Measurements from ENCODE around the gene FGL2.
"Not testable (repeated sequence)": the region's sequence is repeated elsewhere in the genome, so short reads cannot be mapped to it uniquely, and the experiment has no call there.

FGL2 gene

GRCh38 chr7:77157446-77157845 lies 42.2 kb downstream of the FGL2 start:
- Histone ChIP-seq H3K36me3 (replicated peaks) (no peaks in the 10 kb centered on the region), H3K27ac (no peak overlapping the region), H3K4me3 (ENCODE audit: low read depth, low read length) (no peak overlapping the region), H3K27me3 (replicated peaks) (no peaks in the 10 kb centered on the region)
- TF ChIP-seq, protein P1, sequence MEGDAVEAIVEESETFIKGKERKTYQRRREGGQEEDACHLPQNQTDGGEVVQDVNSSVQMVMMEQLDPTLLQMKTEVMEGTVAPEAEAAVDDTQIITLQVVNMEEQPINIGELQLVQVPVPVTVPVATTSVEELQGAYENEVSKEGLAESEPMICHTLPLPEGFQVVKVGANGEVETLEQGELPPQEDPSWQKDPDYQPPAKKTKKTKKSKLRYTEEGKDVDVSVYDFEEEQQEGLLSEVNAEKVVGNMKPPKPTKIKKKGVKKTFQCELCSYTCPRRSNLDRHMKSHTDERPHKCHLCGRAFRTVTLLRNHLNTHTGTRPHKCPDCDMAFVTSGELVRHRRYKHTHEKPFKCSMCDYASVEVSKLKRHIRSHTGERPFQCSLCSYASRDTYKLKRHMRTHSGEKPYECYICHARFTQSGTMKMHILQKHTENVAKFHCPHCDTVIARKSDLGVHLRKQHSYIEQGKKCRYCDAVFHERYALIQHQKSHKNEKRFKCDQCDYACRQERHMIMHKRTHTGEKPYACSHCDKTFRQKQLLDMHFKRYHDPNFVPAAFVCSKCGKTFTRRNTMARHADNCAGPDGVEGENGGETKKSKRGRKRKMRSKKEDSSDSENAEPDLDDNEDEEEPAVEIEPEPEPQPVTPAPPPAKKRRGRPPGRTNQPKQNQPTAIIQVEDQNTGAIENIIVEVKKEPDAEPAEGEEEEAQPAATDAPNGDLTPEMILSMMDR (IDR thresholded peaks at IDR 0.05; ENCODE audit: low read depth, low read length, missing control alignments): no peak
- in situ Hi-C loops (cut with HindIII; ENCODE audit: low pct_ligation_motif_present, low sequenced_read_pairs): no loop called here
- no peak for DNase-seq

DNA sequence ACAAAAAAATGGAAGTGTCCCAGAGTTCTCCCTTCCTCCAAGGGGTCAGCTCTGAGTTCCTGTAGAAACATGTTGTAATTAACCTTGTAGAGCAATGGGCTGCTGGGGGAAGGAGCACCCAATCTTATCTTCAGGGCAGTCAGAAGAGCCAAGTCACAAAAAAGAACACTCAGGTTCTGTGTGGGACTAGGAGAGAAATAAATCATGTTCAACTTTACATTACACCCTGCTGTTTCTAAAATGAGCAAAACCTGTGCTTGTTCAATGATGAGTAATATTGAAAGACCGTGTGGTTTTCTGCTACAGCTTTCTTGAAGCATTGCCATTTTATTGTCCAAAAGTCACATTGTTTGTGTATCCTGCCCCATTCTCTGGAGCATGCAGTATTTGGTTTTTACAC lies 42.6 kb downstream of the FGL2 start:
- H3K27ac ChIP-seq; DNase-seq; H3K4me3 ChIP-seq (ENCODE audit: low read depth, low read length); in situ Hi-C loops (cut with HindIII; ENCODE audit: low pct_ligation_motif_present, low sequenced_read_pairs); H3K36me3 ChIP-seq (replicated peaks); H3K27me3 ChIP-seq (replicated peaks): not testable (repeated sequence)

DNA sequence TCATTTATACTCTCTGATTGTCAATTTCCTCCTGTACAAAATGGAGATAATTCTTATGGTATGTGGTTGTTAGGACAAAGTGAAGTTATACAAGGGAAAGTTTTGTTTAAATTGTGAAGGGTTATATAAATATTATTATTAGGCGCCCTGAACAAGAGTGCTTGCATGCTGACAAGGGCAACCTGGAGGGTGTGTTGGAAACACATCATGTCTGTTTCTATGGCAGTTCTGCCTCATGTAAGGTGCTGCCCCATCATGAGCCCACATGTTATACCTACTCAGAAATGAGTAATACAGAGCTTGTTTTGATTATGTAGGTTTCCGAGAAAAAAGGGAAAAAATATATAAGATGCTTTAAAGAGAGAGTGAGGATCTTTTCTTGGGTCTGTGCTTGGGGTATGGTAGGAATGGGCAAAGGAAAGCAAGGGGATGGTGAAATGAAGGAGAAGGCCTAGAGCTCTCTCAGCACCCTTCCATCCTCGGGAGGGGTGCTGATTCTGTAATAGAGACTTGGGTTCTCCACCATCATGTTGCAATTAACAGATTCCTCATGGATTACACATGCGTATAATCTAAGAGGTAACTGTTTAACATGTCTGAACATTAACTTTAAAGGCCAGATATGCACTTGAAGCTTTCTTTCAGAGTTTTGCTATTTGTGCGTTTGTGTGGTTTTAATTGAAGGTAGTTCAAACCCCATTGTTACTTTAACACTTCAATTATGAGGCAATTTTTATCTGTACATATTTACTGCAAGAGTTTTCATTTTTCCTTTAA lies 43.8 kb downstream of the FGL2 start:
- H3K27ac ChIP-seq; in situ Hi-C loops (cut with HindIII; ENCODE audit: low pct_ligation_motif_present, low sequenced_read_pairs); H3K4me3 ChIP-seq (ENCODE audit: low read depth, low read length); DNase-seq; H3K36me3 ChIP-seq (replicated peaks); H3K27me3 ChIP-seq (replicated peaks): not testable (repeated sequence)

GRCh38 chr7:77154917-77155464 lies 44.6 kb downstream of the FGL2 start:
- DNase-seq; H3K4me3 ChIP-seq (ENCODE audit: low read depth, low read length); H3K27me3 ChIP-seq (replicated peaks); in situ Hi-C loops (cut with HindIII; ENCODE audit: low pct_ligation_motif_present, low sequenced_read_pairs); H3K36me3 ChIP-seq (replicated peaks); H3K27ac ChIP-seq: not testable (repeated sequence)

GRCh38 chr7:77152232-77152631 lies 47.4 kb downstream of the FGL2 start:
- in situ Hi-C loops (cut with HindIII; ENCODE audit: low pct_ligation_motif_present, low sequenced_read_pairs); H3K27me3 ChIP-seq (replicated peaks); H3K36me3 ChIP-seq (replicated peaks); H3K27ac ChIP-seq; H3K4me3 ChIP-seq (ENCODE audit: low read depth, low read length); DNase-seq: not testable (repeated sequence)

Measured in brain microvascular endothelial cell (primary cell).